Activated CD4-positive, alpha-beta memory T cell treated with anti-CD3 and anti-CD28 coated beads for 36 hours (primary cell): ENCODE measurements around the gene CHAD. TPM values are rescaled to one million over a fixed set of nuclear protein-coding genes. Genes with fewer than 3 reads are reported as not detected.

Source experiments
- CTCF ChIA-PET: fragments of 350-600 bp; sonication (Branson Sonifier 250); formaldehyde crosslinking; loops from one replicate; lab custom pipeline; 2021; ENCODE audit warnings: antibody characterized with exemption, inconsistent platforms; lab: Charles Lee
- POLR2A ChIA-PET: fragments of 350-600 bp; sonication (Branson Sonifier 250); formaldehyde crosslinking; loops from one replicate; lab custom pipeline; 2021; ENCODE audit warnings: antibody characterized with exemption; lab: Charles Lee
- DNase-seq: peaks from one replicate; pipeline ENCODE4 v3.0.0-alpha.2; 2020
- H3K27ac Mint-ChIP-seq: one replicate; pipeline ENCODE4 v1.8.0; 2021; ENCODE audit warnings: mixed read lengths
- H3K27me3 Mint-ChIP-seq: one replicate; pipeline ENCODE4 v1.8.0; 2021; ENCODE audit warnings: mixed read lengths
- H3K36me3 Mint-ChIP-seq: one replicate; pipeline ENCODE4 v1.8.0; 2021; ENCODE audit warnings: mixed read lengths
- H3K4me1 Mint-ChIP-seq: one replicate; pipeline ENCODE4 v1.8.0; 2021; ENCODE audit warnings: low read depth, mixed read lengths
- H3K4me3 Mint-ChIP-seq: one replicate; pipeline ENCODE4 v1.8.0; 2021; ENCODE audit warnings: mild to moderate bottlenecking, mixed read lengths
- H3K9me3 Mint-ChIP-seq: one replicate; pipeline ENCODE4 v1.8.0; 2021; ENCODE audit warnings: mixed read lengths
- intact Hi-C: fragments of 100-400 bp; cut with micrococcal nuclease; formaldehyde crosslinking; loops from one replicate; pipeline ENCODE4 v1.15.1; 2023
- total RNA-seq, 2 experiments: library from RNA; stranded (reverse); gene quantifications; one replicate each; pipeline ENCODE4 v1.2.3, GENCODE V29; 2021

The CHAD gene
- total RNA-seq, 2 experiments from 2014 or later = not detected

- Mint-ChIP-seq H3K27me3 (peaks cover 17% of the 10 kb centered on the region), H3K4me3 (no peak overlapping the region), H3K27ac (no peak overlapping the region), H3K9me3 (no peaks in the 10 kb centered on the region), H3K4me1 (peaks cover 8% of the 10 kb centered on the region), H3K36me3 (no peaks in the 10 kb centered on the region)
- DNase-seq = no peak
- POLR2A ChIA-PET = no interaction called here
- intact Hi-C loops = no loop called here
- CTCF ChIA-PET = interaction anchor here (2.1 kb wide), 1 partner anchor 73 kb away, joined by 4 read pairs; the partner anchor contains the start of gene LRRC59
These were observed 1.7 kb upstream of the CHAD start for GRCh38 chr17:50470426-50470825.

DNA sequence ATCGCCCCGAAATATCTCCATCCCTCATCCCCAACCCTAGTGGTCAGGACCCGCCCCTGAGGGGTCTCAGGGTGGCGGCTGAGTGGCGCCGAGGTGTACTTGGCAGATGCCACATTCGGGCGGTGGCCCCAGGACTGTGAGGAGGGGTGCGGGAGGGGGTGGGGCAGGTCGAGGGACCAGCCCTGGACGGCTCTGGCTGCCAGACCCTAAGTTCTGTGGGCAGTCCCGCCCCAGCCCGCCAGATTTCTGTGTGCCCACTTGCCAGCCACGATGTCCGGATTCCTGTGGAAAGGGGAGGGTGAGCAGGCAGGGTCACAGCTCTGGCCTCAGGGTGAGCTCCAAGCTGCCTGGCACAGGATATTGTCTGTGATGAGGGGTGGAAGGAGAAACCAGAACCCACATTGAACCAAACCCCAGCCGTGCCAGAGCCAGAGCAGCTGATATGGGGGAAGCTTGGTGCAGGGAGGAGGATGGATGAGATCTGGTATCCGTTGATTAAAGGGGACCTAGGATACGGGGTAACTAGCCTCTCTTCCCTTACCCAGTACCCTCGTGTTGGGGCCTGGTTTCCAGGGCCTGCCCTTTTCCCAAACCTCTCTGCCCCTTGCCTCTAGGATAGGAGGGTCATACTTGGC lies 1.1 kb upstream of the CHAD start:
- H3K27ac Mint-ChIP-seq = no peak overlapping the region
- H3K4me1 Mint-ChIP-seq = peaks cover 8% of the 10 kb centered on the region
- no peak overlapping the region for H3K4me3 Mint-ChIP-seq
- POLR2A ChIA-PET = no interaction called here
- intact Hi-C loops = no loop called here
- H3K9me3 Mint-ChIP-seq = no peaks in the 10 kb centered on the region
- CTCF ChIA-PET = interaction anchor here (2.1 to 2.5 kb wide), 2 partner anchors 9 to 73 kb away, joined by 4 to 14 read pairs; partner anchors contain the start of genes LRRC59 and RSAD1
- H3K36me3 Mint-ChIP-seq = no peaks in the 10 kb centered on the region
- H3K27me3 Mint-ChIP-seq = peaks cover 17% of the 10 kb centered on the region
- no peak for DNase-seq

DNA sequence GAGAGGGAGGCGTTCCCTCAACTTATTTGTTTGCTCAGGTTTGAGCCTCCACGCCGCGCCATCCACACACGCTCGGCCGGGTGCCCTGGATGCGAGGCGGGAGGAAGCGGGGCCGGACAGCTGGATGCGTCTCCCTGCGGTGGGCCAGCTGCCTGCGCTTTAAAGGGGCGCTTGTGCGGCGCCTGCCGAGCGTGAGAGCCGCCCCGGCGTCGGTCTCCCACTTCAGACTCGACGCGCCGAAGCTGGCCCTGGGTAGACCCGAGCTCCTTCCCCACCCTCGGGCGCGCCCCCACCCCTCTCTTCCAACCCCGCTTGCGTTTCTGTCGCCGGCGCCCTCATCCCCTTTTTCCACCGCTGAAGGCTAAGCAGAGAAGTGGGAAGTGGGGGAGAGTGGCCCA lies 527 bp upstream of the CHAD start:
- Mint-ChIP-seq H3K27me3 (peaks cover 17% of the 10 kb centered on the region), H3K36me3 (no peaks in the 10 kb centered on the region), H3K27ac (no peak overlapping the region), H3K9me3 (no peaks in the 10 kb centered on the region), H3K4me3 (no peak overlapping the region), H3K4me1 (peaks cover 8% of the 10 kb centered on the region)
- intact Hi-C loops = no loop called here
- ChIA-PET POLR2A (no interaction called here), CTCF (interaction anchor here (2.5 kb wide), 1 partner anchor 10 kb away, joined by 14 read pairs; the partner anchor contains the start of gene RSAD1)
- no peak for DNase-seq

DNA sequence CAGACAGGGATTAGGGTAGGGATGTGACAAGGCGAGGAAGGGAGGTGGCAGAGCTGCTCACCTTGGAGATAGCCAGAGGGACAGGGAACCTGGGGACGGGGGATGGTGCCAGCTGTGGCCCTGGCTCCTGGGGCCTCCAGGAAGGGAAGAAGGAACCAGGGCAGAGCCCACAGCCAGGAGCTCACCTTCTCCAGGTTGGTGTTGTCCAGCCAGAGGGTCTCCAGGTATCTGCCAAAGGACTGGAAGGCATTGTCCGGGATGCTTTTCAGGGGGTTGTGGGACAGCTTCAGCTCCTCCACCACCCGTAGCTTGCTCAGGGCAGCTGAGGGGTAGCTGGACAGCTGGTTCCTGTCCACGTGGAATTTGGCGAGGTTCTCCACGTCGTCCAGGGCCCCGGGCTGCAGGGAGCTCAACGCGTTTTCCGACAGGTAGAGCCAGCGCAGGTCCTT lies 801 bp downstream of the CHAD start:
- intact Hi-C loops = no loop called here
- Mint-ChIP-seq H3K4me3 (no peak overlapping the region), H3K36me3 (no peaks in the 10 kb centered on the region), H3K4me1 (peaks cover 8% of the 10 kb centered on the region), H3K27me3 (peaks cover 17% of the 10 kb centered on the region), H3K27ac (no peak overlapping the region), H3K9me3 (no peaks in the 10 kb centered on the region)
- ChIA-PET POLR2A (no interaction called here), CTCF (interaction anchor here (0.7 to 2.5 kb wide), 2 partner anchors 11 to 106 kb away, joined by 3 to 14 read pairs; partner anchors contain the start of gene RSAD1)
- DNase-seq = no peak

GRCh38 chr17:50467114-50467854 lies 1.4 kb downstream of the CHAD start:
- H3K36me3 Mint-ChIP-seq = no peaks in the 10 kb centered on the region
- peaks cover 17% of the 10 kb centered on the region for H3K27me3 Mint-ChIP-seq
- peaks cover 8% of the 10 kb centered on the region for H3K4me1 Mint-ChIP-seq
- no peak for DNase-seq
- CTCF ChIA-PET = interaction anchor here (0.7 to 2.5 kb wide), 2 partner anchors 12 to 105 kb away, joined by 3 to 14 read pairs; partner anchors contain the start of gene RSAD1
- POLR2A ChIA-PET = no interaction called here
- H3K27ac Mint-ChIP-seq = no peak overlapping the region
- no peaks in the 10 kb centered on the region for H3K9me3 Mint-ChIP-seq
- intact Hi-C loops = no loop called here
- H3K4me3 Mint-ChIP-seq = no peak overlapping the region

DNA sequence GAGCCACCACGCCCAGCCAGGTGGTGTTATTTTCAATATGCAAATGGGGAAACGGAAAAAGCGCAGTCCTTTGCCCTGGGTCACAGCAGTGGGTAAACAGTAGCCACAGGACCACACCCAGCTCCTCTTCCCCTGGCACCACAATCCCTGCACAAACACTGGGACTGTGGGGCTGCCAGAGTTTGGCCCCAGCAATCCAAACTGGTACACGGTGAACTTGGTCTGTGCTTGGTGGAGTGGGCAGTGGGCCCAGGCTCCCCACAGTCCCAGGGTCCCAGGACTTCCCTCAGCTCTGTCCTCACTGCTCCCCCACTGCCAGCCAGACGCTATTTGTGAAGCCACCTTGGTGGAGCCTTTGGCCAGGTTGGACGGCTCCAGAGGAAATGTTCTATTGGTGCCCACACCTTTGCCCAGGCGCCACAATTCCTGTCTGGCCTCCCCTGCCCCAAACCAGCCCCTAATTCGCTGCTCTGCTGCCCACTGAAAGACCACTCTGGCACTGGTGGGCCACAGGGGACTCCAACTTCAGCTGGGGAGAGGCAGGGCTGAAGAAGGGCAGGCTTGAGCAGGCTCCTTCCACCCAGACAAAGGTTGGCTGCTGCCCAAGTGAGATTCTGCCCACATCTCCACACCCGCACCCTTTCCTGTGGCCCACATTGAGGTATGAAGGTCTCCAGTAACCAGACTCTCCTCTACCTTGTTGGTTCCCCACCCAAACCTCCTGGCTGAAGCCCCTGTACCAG lies 2.1 kb downstream of the CHAD start:
- intact Hi-C loops = no loop called here
- Mint-ChIP-seq H3K4me1 (peaks cover 8% of the 10 kb centered on the region), H3K27ac (no peak overlapping the region), H3K27me3 (peaks cover 17% of the 10 kb centered on the region), H3K36me3 (no peaks in the 10 kb centered on the region), H3K4me3 (no peak overlapping the region), H3K9me3 (no peaks in the 10 kb centered on the region)
- ChIA-PET POLR2A (no interaction called here), CTCF (no interaction called here)
- DNase-seq = no peak

- POLR2A ChIA-PET = no interaction called here
- intact Hi-C loops = no loop called here
- no peak overlapping the region for H3K27ac Mint-ChIP-seq
- DNase-seq = no peak
- peaks cover 8% of the 10 kb centered on the region for H3K4me1 Mint-ChIP-seq
- H3K4me3 Mint-ChIP-seq = no peak overlapping the region
- no peaks in the 10 kb centered on the region for H3K36me3 Mint-ChIP-seq
- no peaks in the 10 kb centered on the region for H3K9me3 Mint-ChIP-seq
- peaks cover 17% of the 10 kb centered on the region for H3K27me3 Mint-ChIP-seq
- CTCF ChIA-PET = interaction anchor here (0.6 kb wide), 1 partner anchor 169 kb away, joined by 3 read pairs; no protein-coding TSS in a partner anchor
These were observed 3.0 kb downstream of the CHAD start for GRCh38 chr17:50465635-50466034.

- peaks cover 8% of the 10 kb centered on the region for H3K4me1 Mint-ChIP-seq
- no peaks in the 10 kb centered on the region for H3K9me3 Mint-ChIP-seq
- H3K27ac Mint-ChIP-seq = no peak overlapping the region
- ChIA-PET CTCF (interaction anchor here (0.6 kb wide), 1 partner anchor 169 kb away, joined by 3 read pairs; no protein-coding TSS in a partner anchor), POLR2A (no interaction called here)
- H3K4me3 Mint-ChIP-seq = no peak overlapping the region
- no peak for DNase-seq
- peaks cover 15% of the 10 kb centered on the region for H3K27me3 Mint-ChIP-seq
- intact Hi-C loops = no loop called here
- no peaks in the 10 kb centered on the region for H3K36me3 Mint-ChIP-seq
These were observed 3.5 kb downstream of the CHAD start for GRCh38 chr17:50465171-50465570.

DNA sequence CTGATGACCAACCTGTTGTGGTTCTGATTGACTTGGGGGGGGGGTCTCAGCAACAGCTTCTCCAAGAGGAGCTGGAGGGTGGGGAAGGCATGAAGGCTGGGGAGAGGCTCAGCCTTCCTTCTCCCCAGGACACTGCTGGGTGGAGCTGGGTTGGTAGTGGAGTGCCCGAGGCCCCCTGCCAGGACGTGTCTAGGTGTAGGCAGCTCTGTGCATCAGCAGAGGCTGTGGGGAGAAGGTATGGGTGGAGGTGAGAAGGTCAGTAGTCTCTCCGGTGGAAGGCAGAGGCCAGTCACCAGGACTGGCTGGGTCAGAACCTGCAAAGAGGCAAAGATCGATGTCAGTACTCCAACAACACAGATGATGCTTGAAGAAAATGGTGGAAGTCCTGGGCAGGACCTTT lies 3.9 kb downstream of the CHAD start:
- H3K36me3 Mint-ChIP-seq = no peaks in the 10 kb centered on the region
- H3K9me3 Mint-ChIP-seq = no peaks in the 10 kb centered on the region
- peaks cover 15% of the 10 kb centered on the region for H3K27me3 Mint-ChIP-seq
- H3K4me1 Mint-ChIP-seq = peaks cover 8% of the 10 kb centered on the region
- ChIA-PET CTCF (no interaction called here), POLR2A (no interaction called here)
- intact Hi-C loops = no loop called here
- no peak overlapping the region for H3K4me3 Mint-ChIP-seq
- DNase-seq = no peak
- no peak overlapping the region for H3K27ac Mint-ChIP-seq

DNA sequence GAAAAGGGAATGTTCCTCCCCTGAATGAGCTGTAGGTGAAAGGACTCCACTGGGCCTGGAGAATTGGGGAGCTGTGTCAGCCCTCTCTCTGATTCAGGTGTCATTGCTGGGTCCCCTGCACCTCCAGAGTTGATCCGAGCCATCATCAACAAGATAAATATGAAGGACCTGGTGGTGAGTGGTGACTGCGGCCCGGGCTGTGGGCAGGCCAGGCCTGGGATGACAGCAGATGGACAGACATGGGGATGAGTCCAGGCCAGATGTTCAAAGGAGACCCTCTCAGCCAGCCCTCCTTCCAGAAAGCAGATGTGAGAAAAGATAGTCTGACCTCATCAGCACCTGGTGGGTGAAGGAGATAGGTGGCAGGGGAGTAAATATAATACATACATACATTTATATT lies 4.6 kb downstream of the CHAD start:
- Mint-ChIP-seq H3K9me3 (no peaks in the 10 kb centered on the region), H3K27ac (no peak overlapping the region), H3K27me3 (peaks cover 12% of the 10 kb centered on the region), H3K36me3 (no peaks in the 10 kb centered on the region), H3K4me3 (no peak overlapping the region), H3K4me1 (peaks cover 5% of the 10 kb centered on the region)
- intact Hi-C loops = no loop called here
- no peak for DNase-seq
- ChIA-PET CTCF (no interaction called here), POLR2A (no interaction called here)

DNA sequence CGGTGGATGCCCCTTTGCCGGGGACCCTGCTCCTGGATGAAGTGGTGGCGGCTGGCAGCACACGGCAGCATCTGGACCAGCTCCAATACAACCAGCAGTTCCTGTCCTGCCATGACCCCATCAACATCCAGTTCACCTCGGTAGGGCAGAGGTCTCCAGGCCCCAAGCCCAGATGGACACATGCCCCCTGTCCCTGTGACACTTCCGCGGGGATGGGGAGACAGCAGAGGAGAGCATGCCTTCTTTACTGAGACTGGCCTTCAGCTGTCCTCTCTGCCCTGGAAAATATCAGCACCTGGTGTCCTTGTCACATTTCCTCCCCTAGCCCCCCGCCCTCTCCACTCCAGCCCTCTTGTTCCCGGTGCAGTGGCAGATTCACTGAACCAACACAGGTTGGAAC lies 6.2 kb downstream of the CHAD start:
- Mint-ChIP-seq H3K4me1 (no peaks in the 10 kb centered on the region), H3K27ac (no peak overlapping the region), H3K27me3 (peaks cover 1% of the 10 kb centered on the region), H3K4me3 (no peak overlapping the region), H3K9me3 (no peaks in the 10 kb centered on the region), H3K36me3 (no peaks in the 10 kb centered on the region)
- POLR2A ChIA-PET = no interaction called here
- intact Hi-C loops = no loop called here
- no peak for DNase-seq
- CTCF ChIA-PET = interaction anchor here (0.8 kb wide), 1 partner anchor 1095 kb away, joined by 3 read pairs; no protein-coding TSS in a partner anchor
